Naive B cell (primary cell): Measurements from ENCODE around the gene TMEM8B. TPM values are rescaled to one million over a fixed set of nuclear protein-coding genes. Genes with fewer than 3 reads are reported as not detected.
A peak's percentile ranks its signal among the peaks of the same experiment; 100 is the strongest.

Experiments used
- ATAC-seq, 2 donors: fragments of 150-1000 bp; cut with Tn5 transposase; 2 replicates each; pipeline ENCODE4 v1.10.0; 2021; ENCODE audit warnings: low read depth in 2 of 2, mild to moderate bottlenecking in 2 of 2, moderate library complexity in 2 of 2
- DNase-seq: peaks from one replicate; pipeline ENCODE4 v3.0.0; 2022
- H3K27ac Mint-ChIP-seq, 6 donors: one replicate each; pipeline ENCODE4 v1.8.0; 2020 to 2022; ENCODE audit warnings: mild to moderate bottlenecking in 6 of 6, mixed read lengths in 6 of 6, moderate library complexity in 5 of 6, inconsistent platforms in 2 of 6
- H3K27me3 Mint-ChIP-seq, 3 donors: one replicate each; pipeline ENCODE4 v1.8.0; 2021 to 2022; ENCODE audit warnings: mixed read lengths in 3 of 3, mild to moderate bottlenecking in 1 of 3
- H3K36me3 Mint-ChIP-seq, 2 donors: one replicate each; pipeline ENCODE4 v1.8.0; 2020 to 2022; ENCODE audit warnings: mixed read lengths in 2 of 2, inconsistent platforms in 1 of 2, mild to moderate bottlenecking in 1 of 2
- H3K4me1 Mint-ChIP-seq, 3 donors: one replicate each; pipeline ENCODE4 v1.8.0; 2020 to 2022; ENCODE audit warnings: mixed read lengths in 3 of 3, inconsistent platforms in 1 of 3, mild to moderate bottlenecking in 1 of 3, moderate library complexity in 1 of 3
- H3K4me3 Mint-ChIP-seq, 8 donors: one replicate each; pipeline ENCODE4 v1.8.0; 2020 to 2022; ENCODE audit warnings: mild to moderate bottlenecking in 8 of 8, mixed read lengths in 8 of 8, moderate library complexity in 8 of 8, inconsistent platforms in 2 of 8
- H3K9me3 Mint-ChIP-seq, 7 donors: one replicate each; pipeline ENCODE4 v1.8.0; 2020 to 2022; ENCODE audit warnings: mixed read lengths in 7 of 7, mild to moderate bottlenecking in 5 of 7, inconsistent platforms in 2 of 7, moderate library complexity in 1 of 7
- polyA plus RNA-seq, 6 donors: library from polyadenylated mRNA; unstranded; fragments of 300-500 nt; fragmentation: Illumina TruSeq; gene quantifications; one replicate each; pipeline ENCODE4 v1.2.3, GENCODE V29; 2021; ENCODE audit warnings: low read depth in 6 of 6

TMEM8B gene
- polyA plus RNA-seq: 1 to 10 TPM; 1.7 to 3.3 (median 2.3) TPM

GRCh38 chr9:35829084-35829763, at the start of gene TMEM8B:
TMEM8B (plus strand) TSS chr9:35829228; CDS start chr9:35829448, 220 bp downstream.
- Mint-ChIP-seq H3K4me3 (peak within 1 kb of the TSS; percentile 87 to 100 (median 96)), H3K27me3 (no peaks in the 10 kb centered on the region), H3K36me3 (no peaks in the 10 kb centered on the region), H3K27ac (peak within 1 kb of the TSS; percentile 85 to 96 (median 91)), H3K4me1 (peaks cover 45 to 61% (median 55%) of the 10 kb centered on the region in 3 donors), H3K9me3 (no peaks in the 10 kb centered on the region)
- DNase-seq (peak; percentile 85), ATAC-seq (peak; percentile 84 to 87)

- ATAC-seq: no peak
- DNase-seq: no peak
- no peaks in the 10 kb centered on the region for H3K27me3 Mint-ChIP-seq
- peaks cover 0 to 7% (median 0%) of the 10 kb centered on the region in 7 donors for H3K9me3 Mint-ChIP-seq
- peaks cover 4 to 12% (median 10%) of the 10 kb centered on the region in 3 donors for H3K4me1 Mint-ChIP-seq
- H3K27ac Mint-ChIP-seq: peak overlapping the region in 1 of 6 donors; percentile 39
- no peak overlapping the region for H3K4me3 Mint-ChIP-seq
- peaks cover 16 to 17% of the 10 kb centered on the region in 2 donors for H3K36me3 Mint-ChIP-seq
Observed at GRCh38 chr9:35781066-35781465, 48.0 kb upstream of the TMEM8B start.

- DNase-seq (no peak), ATAC-seq (no peak)
- peaks cover 0 to 10% (median 5%) of the 10 kb centered on the region in 3 donors for H3K4me1 Mint-ChIP-seq
- H3K36me3 Mint-ChIP-seq: peaks cover 16 to 20% of the 10 kb centered on the region in 2 donors
- no peak overlapping the region for H3K4me3 Mint-ChIP-seq
- no peaks in the 10 kb centered on the region for H3K27me3 Mint-ChIP-seq
- H3K27ac Mint-ChIP-seq: peak overlapping the region in 1 of 6 donors; percentile 12
- peaks cover 0 to 7% (median 0%) of the 10 kb centered on the region in 7 donors for H3K9me3 Mint-ChIP-seq
Observed at GRCh38 chr9:35783418-35783817, 45.6 kb upstream of the TMEM8B start.

- Mint-ChIP-seq H3K4me3 (no peak overlapping the region), H3K4me1 (peaks cover 12 to 15% (median 12%) of the 10 kb centered on the region in 3 donors), H3K27me3 (peaks cover 3 to 10% (median 8%) of the 10 kb centered on the region in 3 donors), H3K27ac (no peak overlapping the region), H3K36me3 (peaks cover 4 to 10% of the 10 kb centered on the region in 2 donors), H3K9me3 (no peaks in the 10 kb centered on the region)
- ATAC-seq (no peak), DNase-seq (no peak)
Observed at GRCh38 chr9:35789541-35789940, 39.5 kb upstream of the TMEM8B start.

- H3K36me3 Mint-ChIP-seq: peaks cover 5 to 10% of the 10 kb centered on the region in 2 donors
- DNase-seq (no peak), ATAC-seq (peak in 1 of 2 donors; percentile 14)
- H3K9me3 Mint-ChIP-seq: no peaks in the 10 kb centered on the region
- H3K27ac Mint-ChIP-seq: peak overlapping the region in 2 of 6 donors; percentile 28 to 72
- H3K4me1 Mint-ChIP-seq: peaks cover 12 to 15% (median 12%) of the 10 kb centered on the region in 3 donors
- peak overlapping the region in 1 of 8 donors; percentile 36 for H3K4me3 Mint-ChIP-seq
- H3K27me3 Mint-ChIP-seq: peaks cover 3 to 10% (median 8%) of the 10 kb centered on the region in 3 donors
Observed at GRCh38 chr9:35790025-35790384, 39.0 kb upstream of the TMEM8B start.

- H3K4me1 Mint-ChIP-seq: peaks cover 12% of the 10 kb centered on the region in 3 donors
- H3K27ac Mint-ChIP-seq: peak overlapping the region in 3 of 6 donors; percentile 28 to 72 (median 53)
- DNase-seq: peak; percentile 58
- no peaks in the 10 kb centered on the region for H3K9me3 Mint-ChIP-seq
- peaks cover 3 to 10% (median 8%) of the 10 kb centered on the region in 3 donors for H3K27me3 Mint-ChIP-seq
- peak; percentile 87 to 92 for ATAC-seq
- peak overlapping the region in 5 of 8 donors; percentile 36 to 78 (median 63) for H3K4me3 Mint-ChIP-seq
- peaks cover 5 to 7% of the 10 kb centered on the region in 2 donors for H3K36me3 Mint-ChIP-seq
Observed at GRCh38 chr9:35790385-35791296, 38.4 kb upstream of the TMEM8B start.

- ATAC-seq (no peak), DNase-seq (no peak)
- H3K4me3 Mint-ChIP-seq: peak within 1 kb of the TSS in 5 of 8 donors; percentile 36 to 78 (median 63)
- peaks cover 0 to 5% of the 10 kb centered on the region in 2 donors for H3K36me3 Mint-ChIP-seq
- H3K27ac Mint-ChIP-seq: peak within 1 kb of the TSS in 3 of 6 donors; percentile 28 to 72 (median 72)
- H3K4me1 Mint-ChIP-seq: peaks cover 9 to 12% (median 12%) of the 10 kb centered on the region in 3 donors
- no peaks in the 10 kb centered on the region for H3K9me3 Mint-ChIP-seq
- peaks cover 3 to 10% (median 8%) of the 10 kb centered on the region in 3 donors for H3K27me3 Mint-ChIP-seq
Observed at GRCh38 chr9:35791297-35791921, 37.6 kb upstream of the TMEM8B start, which contains the start of gene NPR2. NPR2 (plus strand) TSS chr9:35791591; CDS start chr9:35792409, 818 bp downstream.

- H3K9me3 Mint-ChIP-seq: no peaks in the 10 kb centered on the region
- peaks cover 9 to 12% (median 12%) of the 10 kb centered on the region in 3 donors for H3K4me1 Mint-ChIP-seq
- peaks cover 0 to 5% of the 10 kb centered on the region in 2 donors for H3K36me3 Mint-ChIP-seq
- ATAC-seq (no peak), DNase-seq (no peak)
- H3K27ac Mint-ChIP-seq: peak overlapping the region in 1 of 6 donors; percentile 72
- peaks cover 3 to 10% (median 8%) of the 10 kb centered on the region in 3 donors for H3K27me3 Mint-ChIP-seq
- H3K4me3 Mint-ChIP-seq: no peak overlapping the region
Observed at GRCh38 chr9:35792024-35792813, 36.8 kb upstream of the TMEM8B start.

- peak overlapping the region in 2 of 6 donors; percentile 79 to 91 for H3K27ac Mint-ChIP-seq
- DNase-seq (no peak), ATAC-seq (no peak)
- peaks cover 9 to 12% (median 12%) of the 10 kb centered on the region in 3 donors for H3K4me1 Mint-ChIP-seq
- H3K9me3 Mint-ChIP-seq: no peaks in the 10 kb centered on the region
- peaks cover 0 to 5% of the 10 kb centered on the region in 2 donors for H3K36me3 Mint-ChIP-seq
- H3K27me3 Mint-ChIP-seq: peaks cover 3 to 10% (median 8%) of the 10 kb centered on the region in 3 donors
- H3K4me3 Mint-ChIP-seq: no peak overlapping the region
Observed at GRCh38 chr9:35792826-35793225, 36.2 kb upstream of the TMEM8B start.

GRCh38 chr9:35793461-35793860, 35.6 kb upstream of the TMEM8B start:
- DNase-seq: no peak
- no peak for ATAC-seq
- H3K27ac Mint-ChIP-seq: peak overlapping the region in 1 of 6 donors; percentile 79
- H3K4me1 Mint-ChIP-seq: peaks cover 9 to 12% (median 12%) of the 10 kb centered on the region in 3 donors
- H3K27me3 Mint-ChIP-seq: peaks cover 3 to 10% (median 8%) of the 10 kb centered on the region in 3 donors
- no peaks in the 10 kb centered on the region for H3K9me3 Mint-ChIP-seq
- no peak overlapping the region for H3K4me3 Mint-ChIP-seq
- H3K36me3 Mint-ChIP-seq: peaks cover 0 to 5% of the 10 kb centered on the region in 2 donors

GRCh38 chr9:35795695-35796094, 33.3 kb upstream of the TMEM8B start:
- H3K36me3 Mint-ChIP-seq: peaks cover 5 to 12% of the 10 kb centered on the region in 2 donors
- ATAC-seq (no peak), DNase-seq (no peak)
- no peak overlapping the region for H3K27ac Mint-ChIP-seq
- H3K4me1 Mint-ChIP-seq: peaks cover 4 to 5% (median 5%) of the 10 kb centered on the region in 3 donors
- H3K9me3 Mint-ChIP-seq: no peaks in the 10 kb centered on the region
- peaks cover 0 to 5% (median 4%) of the 10 kb centered on the region in 3 donors for H3K27me3 Mint-ChIP-seq
- H3K4me3 Mint-ChIP-seq: no peak overlapping the region
